SK-N-SH treated with all-trans-retinoic acid at 6 μM for 48 hours (cell line): ENCODE measurements around the gene POLR2C.

Source experiments
- ATAC-seq: fragments of 200-7000 bp; cut with Tn5 transposase; 3 replicates; pipeline ENCODE4 v1.9.1; 2020; ENCODE audit warnings: mild to moderate bottlenecking, moderate library complexity
- ARNTL ChIP-seq: fragments of 450-650 bp; formaldehyde crosslinking; IDR thresholded peaks from 2 replicates; pipeline ENCODE4 v1.5.0; 2020; ENCODE audit warnings: low read depth, mild to moderate bottlenecking, moderate library complexity, borderline replicate concordance
- CSDC2 ChIP-seq: fragments of 250-450 bp; sonication (Bioruptor Pico); IDR thresholded peaks from 2 replicates; pipeline ENCODE4 v1.5.0; 2020; ENCODE audit warnings: mild to moderate bottlenecking, moderate library complexity
- ESRRG ChIP-seq: fragments of 250-450 bp; sonication (Bioruptor Pico); IDR thresholded peaks from 2 replicates; pipeline ENCODE4 v1.6.1; 2021; ENCODE audit warnings: mild to moderate bottlenecking
- GLIS3 ChIP-seq: fragments of 250-450 bp; sonication (Bioruptor Pico); IDR thresholded peaks from 2 replicates; pipeline ENCODE4 v1.5.0; 2020; ENCODE audit warnings: mild to moderate bottlenecking, moderate library complexity
- ISL1 ChIP-seq: fragments of 250-450 bp; sonication (Bioruptor Pico); IDR thresholded peaks from 2 replicates; pipeline ENCODE4 v2.1.2; 2022; ENCODE audit warnings: mild to moderate bottlenecking, moderate library complexity
- PPARA ChIP-seq: fragments of 250-450 bp; sonication (Bioruptor Pico); IDR thresholded peaks from 2 replicates; pipeline ENCODE4 v1.5.0; 2020; ENCODE audit warnings: mild to moderate bottlenecking, borderline replicate concordance
- RARB ChIP-seq: fragments of 250-450 bp; sonication (Bioruptor Pico); IDR thresholded peaks from 2 replicates; pipeline ENCODE4 v1.8.0; 2021; ENCODE audit warnings: mild to moderate bottlenecking, moderate library complexity
- TOX ChIP-seq: fragments of 250-450 bp; sonication (Bioruptor Pico); IDR thresholded peaks from 2 replicates; pipeline ENCODE4 v1.8.0; 2021; ENCODE audit warnings: mild to moderate bottlenecking, moderate library complexity, borderline replicate concordance
- ZC3H10 ChIP-seq: fragments of 250-450 bp; sonication (Bioruptor Pico); IDR thresholded peaks from 2 replicates; pipeline ENCODE4 v1.5.1; 2021; ENCODE audit warnings: mild to moderate bottlenecking, moderate library complexity
- ZFP3 ChIP-seq: fragments of 250-450 bp; sonication (Bioruptor Pico); IDR thresholded peaks from 2 replicates; pipeline ENCODE4 v1.5.0; 2020; ENCODE audit warnings: mild to moderate bottlenecking, moderate library complexity
- ZFP30 ChIP-seq: fragments of 450-650 bp; formaldehyde crosslinking; IDR thresholded peaks from 2 replicates; pipeline ENCODE4 v1.5.0; 2022; ENCODE audit warnings: mild to moderate bottlenecking, moderate library complexity
- ZNF565 ChIP-seq: fragments of 450-650 bp; formaldehyde crosslinking; conservative IDR thresholded peaks from 2 replicates; pipeline ENCODE4 v1.5.0; 2020; ENCODE audit warnings: low read depth, mild to moderate bottlenecking, moderate library complexity
- ZNF70 ChIP-seq: fragments of 450-650 bp; formaldehyde crosslinking; IDR thresholded peaks from 2 replicates; pipeline ENCODE4 v1.5.0; 2020; ENCODE audit warnings: mild to moderate bottlenecking, moderate library complexity
- ZNF8 ChIP-seq: fragments of 450-650 bp; formaldehyde crosslinking; IDR thresholded peaks from 2 replicates; pipeline ENCODE4 v1.5.0; 2020; ENCODE audit warnings: mild to moderate bottlenecking, moderate library complexity
- TF ChIP-seq, protein P1 (sequence below): fragments of 250-450 bp; sonication (Bioruptor Pico); IDR thresholded peaks from 2 replicates; pipeline ENCODE4 v1.5.1; 2021; ENCODE audit warnings: mild to moderate bottlenecking, moderate library complexity
- TF ChIP-seq, protein P2 (sequence below): fragments of 250-450 bp; sonication (Bioruptor Pico); IDR thresholded peaks from 2 replicates; pipeline ENCODE4 v1.5.1; 2020; ENCODE audit warnings: low read depth, mild to moderate bottlenecking, moderate library complexity
- TF ChIP-seq, protein P3 (sequence below): fragments of 250-450 bp; sonication (Bioruptor Pico); IDR thresholded peaks from 2 replicates; pipeline ENCODE4 v1.8.0; 2021; ENCODE audit warnings: low read depth, mild to moderate bottlenecking, moderate library complexity, borderline replicate concordance
- TF ChIP-seq, protein P4 (sequence below): fragments of 250-450 bp; sonication (Bioruptor Pico); IDR thresholded peaks from 2 replicates; pipeline ENCODE4 v1.5.0; 2020; ENCODE audit warnings: mild to moderate bottlenecking, moderate library complexity

Gene POLR2C

DNA sequence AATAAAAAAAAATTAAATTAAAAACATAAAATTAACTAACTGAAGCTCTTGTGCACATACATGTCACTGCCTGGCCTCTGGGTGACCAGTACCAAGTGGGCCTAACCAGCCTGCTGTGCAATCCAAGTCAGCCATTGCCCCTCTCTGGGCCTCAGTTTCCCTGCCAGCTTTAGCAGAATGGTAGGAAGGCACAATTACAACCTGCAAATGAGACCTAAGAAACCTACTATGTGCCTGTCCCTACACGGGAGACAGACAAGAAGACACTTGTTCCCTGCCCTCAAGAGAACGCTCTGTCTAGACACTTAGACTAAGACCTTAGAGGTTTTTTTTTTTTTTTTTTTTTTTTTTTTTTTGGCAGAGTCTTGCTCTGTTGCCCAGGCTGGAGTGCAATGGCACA, 17.0 kb upstream of the POLR2C start (continued):
- TF ChIP-seq ARNTL: no peak
- TF ChIP-seq, all 23 proteins: peak for 0

DNA sequence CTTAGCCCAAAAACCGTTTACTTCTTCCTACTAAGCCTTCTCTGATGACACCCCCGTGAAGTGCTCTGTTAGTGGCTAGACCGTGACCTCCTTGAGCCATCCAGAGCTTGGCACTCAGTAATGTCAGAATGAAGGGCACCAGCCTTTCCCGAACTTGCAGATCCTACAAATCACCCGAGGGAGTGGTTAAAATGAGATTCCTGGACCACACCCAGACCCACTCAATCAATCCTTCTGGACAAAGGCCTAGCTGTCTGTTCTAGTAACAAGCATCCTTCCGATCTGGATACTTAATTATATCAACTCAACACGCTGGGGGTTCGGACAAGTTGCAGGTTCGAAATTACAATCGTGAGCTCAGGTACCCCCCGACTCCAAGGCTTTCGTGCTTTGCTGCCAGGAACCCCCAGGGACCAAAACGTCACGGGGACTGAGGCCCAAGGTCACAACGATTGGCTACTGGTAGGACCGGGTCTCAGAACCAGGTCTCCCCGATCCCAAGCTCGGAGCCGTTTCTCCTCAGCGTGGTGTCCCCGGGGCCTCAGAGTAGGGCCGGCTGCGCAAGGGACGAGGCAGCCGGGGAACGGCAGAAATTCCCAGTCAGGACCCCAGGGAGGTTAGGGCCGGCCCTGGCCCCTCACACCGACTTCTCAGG, 15.8 kb upstream of the POLR2C start:
- TF ChIP-seq PPARA (CRISPR knock-in tag): no peak
- TF ChIP-seq ESRRG (CRISPR knock-in tag): 0 out of 2 replicates have a peak, but pooled peaks have one; percentile 33
- peak; percentile 54 for ATAC-seq

DNA sequence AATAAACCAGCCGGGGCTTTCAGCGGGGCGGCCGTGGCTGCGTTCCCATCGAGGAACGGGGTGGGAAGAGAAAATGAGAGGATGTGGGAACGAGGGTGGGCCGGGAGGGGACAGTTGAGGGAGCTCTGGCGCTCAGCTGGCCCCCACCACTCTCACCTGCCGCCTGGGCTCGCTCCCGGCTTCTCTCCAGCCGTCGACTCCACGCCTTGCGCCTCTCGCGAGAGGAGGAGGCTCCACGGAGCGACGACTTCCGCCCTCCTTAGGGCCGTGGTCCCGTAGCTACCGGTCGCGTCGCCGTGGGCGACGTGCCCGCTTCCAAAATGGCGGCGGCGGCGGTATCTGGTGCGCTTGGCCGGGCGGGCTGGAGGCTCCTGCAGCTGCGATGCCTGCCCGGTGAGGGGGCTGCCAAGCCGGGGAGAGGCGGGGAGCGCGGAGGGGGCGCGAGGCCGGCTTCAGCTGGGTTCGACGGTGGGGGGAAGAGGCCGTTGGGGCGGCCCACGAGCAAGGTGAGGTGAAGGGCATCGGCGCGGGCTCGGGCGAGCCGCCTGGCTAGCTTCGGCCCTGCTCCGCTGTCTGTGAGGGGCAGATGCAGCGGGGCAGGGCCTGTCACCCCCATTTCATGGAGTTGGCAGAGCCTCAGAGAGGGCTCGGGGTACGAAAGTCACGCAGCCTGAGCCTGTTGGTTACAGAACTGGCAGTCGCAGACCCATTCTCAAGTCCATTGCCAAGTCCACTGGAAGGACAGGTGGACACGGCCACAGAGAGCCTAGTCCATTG, 15.1 kb upstream of the POLR2C start, which contains the start of the genes CIAPIN1 and COQ9:
TSS of gene CIAPIN1 (minus strand) at position 200 of the 777 bp plus-strand sequence. CDS start 6,457 bp downstream, outside the sequence.
TSS of gene COQ9 (plus strand) at position 294 of the 777 bp plus-strand sequence. CDS start at position 321, 27 bp downstream.
- TF ChIP-seq ZFP30: no peak
- 0 out of 2 replicates have a peak, but pooled peaks have one; percentile 16 for TF ChIP-seq ZFP3 (CRISPR knock-in tag)
- TF ChIP-seq ESRRG (CRISPR knock-in tag): peak; percentile 87; the same call in 1 of the 2 replicates

DNA sequence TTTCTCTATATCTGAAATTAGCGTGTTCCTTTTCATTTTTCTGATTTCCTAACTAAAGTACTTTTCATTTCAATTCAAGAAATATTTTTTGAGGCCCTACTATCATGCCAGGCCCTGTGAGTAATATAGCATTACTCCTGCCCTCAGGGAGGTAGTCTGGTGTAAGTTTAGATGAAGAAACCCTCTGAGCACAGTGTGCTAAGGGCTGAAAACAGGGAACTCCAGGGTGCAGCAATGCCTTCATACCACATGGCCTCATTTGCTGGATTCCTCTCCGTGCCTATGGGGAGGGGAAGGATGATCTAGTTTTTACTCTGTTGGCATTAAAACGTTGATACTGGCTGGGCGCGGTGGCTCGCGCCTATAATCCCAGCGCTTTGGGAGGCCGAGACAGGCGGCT, 10.5 kb upstream of the POLR2C start:
- no peak for ATAC-seq
- TF ChIP-seq ISL1: no peak
- no peak for TF ChIP-seq ZNF8 (CRISPR knock-in tag)

More for the DNA sequence above, 15.1 kb upstream of the POLR2C start, which contains the start of the genes CIAPIN1 and COQ9:
- peak; percentile 99 for ATAC-seq

DNA sequence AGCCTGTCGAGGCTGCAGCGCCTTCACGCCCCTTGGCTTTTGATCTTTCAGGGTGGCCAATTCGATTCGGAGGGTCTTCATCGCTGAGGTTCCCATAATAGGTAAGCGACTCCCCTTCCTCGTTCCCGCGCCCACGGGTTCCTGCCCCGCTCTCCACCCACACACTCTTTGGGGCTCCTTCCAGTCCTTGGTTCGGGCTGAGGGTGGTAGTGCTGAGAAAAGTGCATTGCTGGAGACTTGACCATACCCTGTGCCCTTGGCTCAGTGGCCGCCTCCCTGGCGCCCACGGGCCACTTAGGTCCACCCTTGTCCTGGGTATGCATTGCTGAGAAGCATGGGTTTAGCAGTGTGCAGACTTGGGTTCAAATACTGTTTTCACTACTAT, 491 bp downstream of the POLR2C start:
- TF ChIP-seq, protein P1, sequence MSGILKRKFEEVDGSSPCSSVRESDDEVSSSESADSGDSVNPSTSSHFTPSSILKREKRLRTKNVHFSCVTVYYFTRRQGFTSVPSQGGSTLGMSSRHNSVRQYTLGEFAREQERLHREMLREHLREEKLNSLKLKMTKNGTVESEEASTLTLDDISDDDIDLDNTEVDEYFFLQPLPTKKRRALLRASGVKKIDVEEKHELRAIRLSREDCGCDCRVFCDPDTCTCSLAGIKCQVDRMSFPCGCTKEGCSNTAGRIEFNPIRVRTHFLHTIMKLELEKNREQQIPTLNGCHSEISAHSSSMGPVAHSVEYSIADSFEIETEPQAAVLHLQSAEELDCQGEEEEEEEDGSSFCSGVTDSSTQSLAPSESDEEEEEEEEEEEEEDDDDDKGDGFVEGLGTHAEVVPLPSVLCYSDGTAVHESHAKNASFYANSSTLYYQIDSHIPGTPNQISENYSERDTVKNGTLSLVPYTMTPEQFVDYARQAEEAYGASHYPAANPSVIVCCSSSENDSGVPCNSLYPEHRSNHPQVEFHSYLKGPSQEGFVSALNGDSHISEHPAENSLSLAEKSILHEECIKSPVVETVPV (CRISPR knock-in tag): no peak
- TF ChIP-seq TOX (no peak), GLIS3 (CRISPR knock-in tag) (no peak), ESRRG (CRISPR knock-in tag) (no peak), ZNF8 (CRISPR knock-in tag) (no peak), ARNTL (no peak), ZFP30 (no peak)
- ATAC-seq: peak; percentile 78

DNA sequence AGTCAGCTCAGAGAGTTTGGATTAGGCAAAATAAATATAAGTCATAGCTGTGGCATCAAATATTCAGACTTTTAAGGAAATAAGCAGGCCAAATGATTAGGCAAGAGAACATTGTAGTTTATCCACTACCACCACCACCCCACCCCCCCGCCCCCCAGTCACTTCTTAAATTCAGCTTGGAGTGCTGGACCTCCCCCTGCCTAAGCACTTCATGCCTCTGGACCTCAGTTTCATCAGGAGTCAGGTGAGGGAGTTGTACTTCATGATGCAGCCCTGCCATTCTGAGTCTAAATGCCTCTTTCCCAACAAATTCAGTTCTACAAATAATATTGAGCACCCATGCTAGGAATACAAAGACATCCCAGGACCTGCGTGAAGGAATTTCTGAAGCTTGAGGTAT, 2.0 kb downstream of the POLR2C start:
- TF ChIP-seq ZNF70 (CRISPR knock-in tag): no peak
- TF ChIP-seq ZFP30: no peak
- TF ChIP-seq ZNF565 (CRISPR knock-in tag): no peak
- no peak for TF ChIP-seq RARB (CRISPR knock-in tag)
- TF ChIP-seq, all 23 proteins: peak for 0
- ATAC-seq: no peak

DNA sequence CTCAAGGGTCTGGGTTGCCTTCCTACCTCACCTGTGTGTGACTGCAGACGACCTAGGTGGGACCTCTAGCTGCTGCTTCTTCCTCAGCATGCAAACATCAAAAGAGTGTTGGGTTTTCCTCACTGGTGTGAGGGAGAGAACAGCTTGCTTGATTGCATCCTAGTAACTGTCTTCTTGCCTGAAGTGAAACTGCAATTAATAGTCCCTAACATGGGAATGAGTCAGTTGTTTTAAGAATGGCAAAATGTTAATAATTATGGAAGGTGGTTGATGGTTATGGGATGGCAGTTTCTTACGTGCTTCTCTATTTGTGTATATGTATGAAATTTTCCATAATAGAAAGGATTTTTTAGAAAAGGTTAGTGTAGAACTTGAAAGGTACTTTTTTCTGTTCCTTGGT, 5.9 kb downstream of the POLR2C start:
- TF ChIP-seq ESRRG (CRISPR knock-in tag) (no peak), ARNTL (no peak), ZC3H10 (no peak), ZNF565 (CRISPR knock-in tag) (no peak), ZFP3 (CRISPR knock-in tag) (no peak), CSDC2 (CRISPR knock-in tag) (no peak), RARB (CRISPR knock-in tag) (no peak), ZNF8 (CRISPR knock-in tag) (no peak)
- TF ChIP-seq, protein P2, sequence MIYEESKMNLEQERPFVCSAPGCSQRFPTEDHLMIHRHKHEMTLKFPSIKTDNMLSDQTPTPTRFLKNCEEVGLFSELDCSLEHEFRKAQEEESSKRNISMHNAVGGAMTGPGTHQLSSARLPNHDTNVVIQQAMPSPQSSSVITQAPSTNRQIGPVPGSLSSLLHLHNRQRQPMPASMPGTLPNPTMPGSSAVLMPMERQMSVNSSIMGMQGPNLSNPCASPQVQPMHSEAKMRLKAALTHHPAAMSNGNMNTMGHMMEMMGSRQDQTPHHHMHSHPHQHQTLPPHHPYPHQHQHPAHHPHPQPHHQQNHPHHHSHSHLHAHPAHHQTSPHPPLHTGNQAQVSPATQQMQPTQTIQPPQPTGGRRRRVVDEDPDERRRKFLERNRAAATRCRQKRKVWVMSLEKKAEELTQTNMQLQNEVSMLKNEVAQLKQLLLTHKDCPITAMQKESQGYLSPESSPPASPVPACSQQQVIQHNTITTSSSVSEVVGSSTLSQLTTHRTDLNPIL: no peak
- TF ChIP-seq, protein P3, sequence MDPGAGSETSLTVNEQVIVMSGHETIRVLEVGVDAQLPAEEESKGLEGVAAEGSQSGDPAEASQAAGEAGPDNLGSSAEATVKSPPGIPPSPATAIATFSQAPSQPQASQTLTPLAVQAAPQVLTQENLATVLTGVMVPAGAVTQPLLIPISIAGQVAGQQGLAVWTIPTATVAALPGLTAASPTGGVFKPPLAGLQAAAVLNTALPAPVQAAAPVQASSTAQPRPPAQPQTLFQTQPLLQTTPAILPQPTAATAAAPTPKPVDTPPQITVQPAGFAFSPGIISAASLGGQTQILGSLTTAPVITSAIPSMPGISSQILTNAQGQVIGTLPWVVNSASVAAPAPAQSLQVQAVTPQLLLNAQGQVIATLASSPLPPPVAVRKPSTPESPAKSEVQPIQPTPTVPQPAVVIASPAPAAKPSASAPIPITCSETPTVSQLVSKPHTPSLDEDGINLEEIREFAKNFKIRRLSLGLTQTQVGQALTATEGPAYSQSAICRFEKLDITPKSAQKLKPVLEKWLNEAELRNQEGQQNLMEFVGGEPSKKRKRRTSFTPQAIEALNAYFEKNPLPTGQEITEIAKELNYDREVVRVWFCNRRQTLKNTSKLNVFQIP: no peak
- TF ChIP-seq, protein P4, sequence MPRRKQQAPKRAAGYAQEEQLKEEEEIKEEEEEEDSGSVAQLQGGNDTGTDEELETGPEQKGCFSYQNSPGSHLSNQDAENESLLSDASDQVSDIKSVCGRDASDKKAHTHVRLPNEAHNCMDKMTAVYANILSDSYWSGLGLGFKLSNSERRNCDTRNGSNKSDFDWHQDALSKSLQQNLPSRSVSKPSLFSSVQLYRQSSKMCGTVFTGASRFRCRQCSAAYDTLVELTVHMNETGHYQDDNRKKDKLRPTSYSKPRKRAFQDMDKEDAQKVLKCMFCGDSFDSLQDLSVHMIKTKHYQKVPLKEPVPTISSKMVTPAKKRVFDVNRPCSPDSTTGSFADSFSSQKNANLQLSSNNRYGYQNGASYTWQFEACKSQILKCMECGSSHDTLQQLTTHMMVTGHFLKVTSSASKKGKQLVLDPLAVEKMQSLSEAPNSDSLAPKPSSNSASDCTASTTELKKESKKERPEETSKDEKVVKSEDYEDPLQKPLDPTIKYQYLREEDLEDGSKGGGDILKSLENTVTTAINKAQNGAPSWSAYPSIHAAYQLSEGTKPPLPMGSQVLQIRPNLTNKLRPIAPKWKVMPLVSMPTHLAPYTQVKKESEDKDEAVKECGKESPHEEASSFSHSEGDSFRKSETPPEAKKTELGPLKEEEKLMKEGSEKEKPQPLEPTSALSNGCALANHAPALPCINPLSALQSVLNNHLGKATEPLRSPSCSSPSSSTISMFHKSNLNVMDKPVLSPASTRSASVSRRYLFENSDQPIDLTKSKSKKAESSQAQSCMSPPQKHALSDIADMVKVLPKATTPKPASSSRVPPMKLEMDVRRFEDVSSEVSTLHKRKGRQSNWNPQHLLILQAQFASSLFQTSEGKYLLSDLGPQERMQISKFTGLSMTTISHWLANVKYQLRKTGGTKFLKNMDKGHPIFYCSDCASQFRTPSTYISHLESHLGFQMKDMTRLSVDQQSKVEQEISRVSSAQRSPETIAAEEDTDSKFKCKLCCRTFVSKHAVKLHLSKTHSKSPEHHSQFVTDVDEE (CRISPR knock-in tag): no peak
- ATAC-seq: no peak
